DOHH2 (cell line): Measurements from ENCODE around the gene DNAJC21.

Experiments used
- H3F3A ChIP-seq: fragments of 200-600 bp; sonication (generic), shearing (Covaris generic); 2 replicates; pipeline ENCODE4 v1.6.0; 2016; ENCODE audit warnings: antibody characterized with exemption, mild to moderate bottlenecking; ENCODE audit not compliant: control insufficient read depth, insufficient read depth
- H3K27ac ChIP-seq: fragments of 200-600 bp; sonication (generic); 2 replicates; pipeline ENCODE4 v1.5.1; 2014; ENCODE audit warnings: low read depth, mild to moderate bottlenecking, low read length, moderate library complexity
- H3K27me3 ChIP-seq: fragments of 200-600 bp; sonication (generic); 2 replicates; pipeline ENCODE4 v1.6.1; 2014; ENCODE audit warnings: mild to moderate bottlenecking, low read length, mixed read lengths; ENCODE audit not compliant: control insufficient read depth
- H3K36me3 ChIP-seq: fragments of 200-600 bp; sonication (generic); 2 replicates; pipeline ENCODE4 v1.6.1; 2014; ENCODE audit warnings: mild to moderate bottlenecking, low read length, moderate library complexity, mixed read lengths; ENCODE audit not compliant: control insufficient read depth
- H3K4me1 ChIP-seq: fragments of 200-600 bp; sonication (generic); 2 replicates; pipeline ENCODE4 v1.6.1; 2014; ENCODE audit warnings: mild to moderate bottlenecking, low read length, mixed read lengths; ENCODE audit not compliant: control insufficient read depth
- H3K4me2 ChIP-seq: fragments of 200-600 bp; sonication (generic); 2 replicates; pipeline ENCODE4 v1.6.0; 2014; ENCODE audit warnings: mild to moderate bottlenecking, low read length, moderate library complexity
- H3K4me3 ChIP-seq: fragments of 200-600 bp; sonication (generic); 2 replicates; pipeline ENCODE4 v1.5.1; 2014; ENCODE audit warnings: mild to moderate bottlenecking, low read length, mixed read lengths
- H3K79me2 ChIP-seq: fragments of 200-600 bp; sonication (generic); 2 replicates; pipeline ENCODE4 v1.6.1; 2014; ENCODE audit warnings: mild to moderate bottlenecking, low read length, mixed read lengths; ENCODE audit not compliant: control insufficient read depth
- H3K9me2 ChIP-seq: fragments of 200-600 bp; sonication (generic); replicated peaks from 2 replicates; pipeline ENCODE4 v1.6.1; 2014; ENCODE audit warnings: mild to moderate bottlenecking, low read length, mixed read lengths; ENCODE audit not compliant: control insufficient read depth
- H3K9me3 ChIP-seq: fragments of 200-600 bp; sonication (generic); 2 replicates; pipeline ENCODE4 v1.6.1; 2014; ENCODE audit warnings: antibody characterized with exemption, low read length, mixed read lengths; ENCODE audit not compliant: control insufficient read depth, insufficient read depth
- H4K20me1 ChIP-seq: fragments of 200-600 bp; sonication (generic); 2 replicates; pipeline ENCODE4 v1.6.0; 2014; ENCODE audit warnings: low read depth, mild to moderate bottlenecking, antibody characterized with exemption, low read length, moderate library complexity; ENCODE audit not compliant: control insufficient read depth, insufficient read depth
- EZH2phosphoT487 ChIP-seq: fragments of 200-600 bp; sonication (generic); IDR thresholded peaks from 2 replicates; pipeline ENCODE4 v1.6.1; 2017; ENCODE audit warnings: borderline replicate concordance, mild to moderate bottlenecking, antibody characterized with exemption, low read length, moderate library complexity, mixed read lengths
- TF ChIP-seq, protein P1 (sequence below): fragments of 200-600 bp; sonication (generic); IDR thresholded peaks from one replicate; pipeline ENCODE4 v1.5.1; 2014; ENCODE audit warnings: antibody characterized with exemption, mild to moderate bottlenecking, low read depth, low read length; ENCODE audit not compliant: poor library complexity, severe bottlenecking

Gene DNAJC21

DNA sequence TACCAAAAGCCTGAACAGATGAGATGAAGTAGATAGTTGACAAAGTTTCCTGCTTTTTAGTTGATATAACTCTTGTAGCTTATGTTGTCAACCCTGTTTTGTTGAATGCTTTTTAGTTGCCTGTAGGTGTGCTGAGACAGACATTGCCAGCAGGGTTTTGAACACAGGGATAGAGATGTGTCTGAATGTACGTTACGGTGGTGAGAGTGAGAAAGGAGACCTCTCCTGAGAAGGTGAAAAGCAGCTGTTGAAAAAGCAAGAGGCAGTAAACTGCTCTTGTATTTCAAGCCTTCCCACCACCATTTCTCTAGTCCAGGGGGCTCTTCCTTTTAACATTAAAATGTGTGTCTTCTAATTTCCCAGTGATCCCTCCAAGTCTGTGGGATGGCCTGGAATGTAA is 14.7 kb downstream of the DNAJC21 start:
- H3K4me1 ChIP-seq = no peaks in the 10 kb centered on the region
- no peaks in the 10 kb centered on the region for H3F3A ChIP-seq
- peaks cover 60% of the 10 kb centered on the region for H3K36me3 ChIP-seq
- H3K79me2 ChIP-seq = no peaks in the 10 kb centered on the region
- no peak overlapping the region for H3K27ac ChIP-seq
- H4K20me1 ChIP-seq = no peaks in the 10 kb centered on the region
- no peaks in the 10 kb centered on the region for H3K27me3 ChIP-seq
- H3K9me2 ChIP-seq = no peaks in the 10 kb centered on the region
- no peak overlapping the region for H3K4me2 ChIP-seq
- no peaks in the 10 kb centered on the region for H3K9me3 ChIP-seq
- no peak overlapping the region for H3K4me3 ChIP-seq
- TF ChIP-seq, protein P1, sequence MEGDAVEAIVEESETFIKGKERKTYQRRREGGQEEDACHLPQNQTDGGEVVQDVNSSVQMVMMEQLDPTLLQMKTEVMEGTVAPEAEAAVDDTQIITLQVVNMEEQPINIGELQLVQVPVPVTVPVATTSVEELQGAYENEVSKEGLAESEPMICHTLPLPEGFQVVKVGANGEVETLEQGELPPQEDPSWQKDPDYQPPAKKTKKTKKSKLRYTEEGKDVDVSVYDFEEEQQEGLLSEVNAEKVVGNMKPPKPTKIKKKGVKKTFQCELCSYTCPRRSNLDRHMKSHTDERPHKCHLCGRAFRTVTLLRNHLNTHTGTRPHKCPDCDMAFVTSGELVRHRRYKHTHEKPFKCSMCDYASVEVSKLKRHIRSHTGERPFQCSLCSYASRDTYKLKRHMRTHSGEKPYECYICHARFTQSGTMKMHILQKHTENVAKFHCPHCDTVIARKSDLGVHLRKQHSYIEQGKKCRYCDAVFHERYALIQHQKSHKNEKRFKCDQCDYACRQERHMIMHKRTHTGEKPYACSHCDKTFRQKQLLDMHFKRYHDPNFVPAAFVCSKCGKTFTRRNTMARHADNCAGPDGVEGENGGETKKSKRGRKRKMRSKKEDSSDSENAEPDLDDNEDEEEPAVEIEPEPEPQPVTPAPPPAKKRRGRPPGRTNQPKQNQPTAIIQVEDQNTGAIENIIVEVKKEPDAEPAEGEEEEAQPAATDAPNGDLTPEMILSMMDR = no peak
- no peak for TF ChIP-seq EZH2phosphoT487

DNA sequence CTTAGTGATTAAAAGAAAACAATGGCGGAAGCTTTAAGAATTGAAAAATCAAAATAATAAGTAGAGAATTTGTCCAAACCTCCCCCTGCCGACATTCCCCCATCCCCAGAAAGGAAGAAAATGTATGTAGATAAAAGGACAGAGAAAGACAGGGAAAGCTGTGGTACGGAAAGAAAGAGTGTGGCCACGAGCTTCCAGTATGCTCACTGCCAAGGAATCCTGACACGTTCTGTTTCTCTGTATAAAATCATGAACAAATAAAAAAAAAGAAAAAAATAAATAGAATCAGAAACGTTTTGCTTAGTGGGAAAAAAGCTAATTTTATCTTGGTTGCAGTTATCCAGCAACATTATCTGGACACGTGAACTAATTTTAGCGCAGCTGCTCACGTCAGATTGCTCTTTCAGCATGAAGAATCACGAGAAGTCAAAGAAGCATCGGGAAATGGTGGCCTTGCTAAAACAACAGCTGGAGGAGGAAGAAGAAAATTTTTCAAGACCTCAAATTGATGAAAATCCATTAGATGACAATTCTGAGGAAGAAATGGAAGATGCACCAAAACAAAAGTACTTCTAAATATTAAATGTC is 15.2 kb downstream of the DNAJC21 start:
- Histone ChIP-seq H3K36me3 (peaks cover 60% of the 10 kb centered on the region), H3K9me3 (no peaks in the 10 kb centered on the region)
- TF ChIP-seq EZH2phosphoT487 = no peak
- TF ChIP-seq, protein P1 = no peak

DNA sequence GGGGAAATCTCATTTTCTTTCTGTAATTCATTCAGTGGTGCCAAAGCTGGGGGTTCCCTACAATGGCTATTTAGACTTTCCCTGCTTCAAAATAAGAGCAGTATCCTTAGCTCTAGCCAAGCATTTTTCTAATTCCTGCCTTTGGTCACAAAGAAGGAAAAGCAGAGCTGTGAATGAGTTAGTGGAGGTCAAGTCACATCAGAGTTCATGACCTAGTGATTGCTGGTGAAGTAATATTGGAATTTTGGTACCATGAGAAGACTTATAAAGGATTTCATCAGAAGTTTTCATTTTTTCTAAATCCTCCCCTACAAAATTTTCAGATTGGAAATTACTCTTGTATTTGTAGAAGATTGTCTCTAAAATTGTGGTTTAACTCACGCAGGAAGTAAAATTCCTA is 28.0 kb downstream of the DNAJC21 start:
- no peak for TF ChIP-seq EZH2phosphoT487
- TF ChIP-seq, protein P1 = no peak
- Histone ChIP-seq H3K9me2 (no peaks in the 10 kb centered on the region), H3K27ac (no peak overlapping the region), H3K4me1 (no peaks in the 10 kb centered on the region), H4K20me1 (no peaks in the 10 kb centered on the region), H3K4me3 (no peak overlapping the region), H3K79me2 (no peaks in the 10 kb centered on the region), H3F3A (0 out of 2 replicates have a peak, but pooled peaks cover 2% of the 10 kb centered on the region), H3K9me3 (no peaks in the 10 kb centered on the region), H3K36me3 (peaks cover 26% of the 10 kb centered on the region), H3K27me3 (no peaks in the 10 kb centered on the region), H3K4me2 (no peak overlapping the region)

More for the DNA sequence above, 15.2 kb downstream of the DNAJC21 start:
- Histone ChIP-seq H3K4me3 (no peak overlapping the region), H3K79me2 (no peaks in the 10 kb centered on the region), H3K4me2 (no peak overlapping the region), H4K20me1 (no peaks in the 10 kb centered on the region), H3K4me1 (no peaks in the 10 kb centered on the region), H3F3A (no peaks in the 10 kb centered on the region), H3K9me2 (no peaks in the 10 kb centered on the region), H3K27ac (no peak overlapping the region), H3K27me3 (no peaks in the 10 kb centered on the region)
